NCI-H345 treated with DMSO at 0.1 percent for 48 hours (cell line): Measurements from ENCODE around the gene PARP16.

ENCODE experiments used
- DNase-seq: peaks from one replicate; lab custom pipeline; 2025; ENCODE audit not compliant: unreplicated experiment; lab: John Stamatoyannopoulos, UW

The PARP16 gene

DNA sequence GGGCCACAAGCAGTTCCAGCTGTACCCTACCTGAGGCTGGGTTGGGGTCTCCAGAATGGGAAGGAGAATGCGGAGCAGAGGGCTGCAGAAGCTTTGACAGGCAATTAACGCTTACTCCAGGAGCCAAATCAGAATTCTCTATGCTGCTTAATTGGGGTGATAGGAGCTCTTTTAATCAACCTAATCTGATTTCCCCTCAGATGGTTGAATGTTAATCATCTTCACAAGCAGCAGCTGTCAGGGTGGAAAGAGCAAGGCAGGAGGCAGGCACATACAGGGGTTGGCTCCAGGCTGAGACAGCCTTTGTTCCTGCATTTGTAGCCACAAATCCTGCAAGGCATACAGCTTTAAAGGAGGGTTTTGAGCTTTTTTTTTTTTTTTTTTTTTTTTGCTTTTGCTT, 78.0 kb downstream of the PARP16 start:
- no peak for DNase-seq
